HG03175 (cell line): ENCODE measurements around the gene EDDM3A.

Experiments
- ATAC-seq: cut with Tn5 transposase; IDR thresholded peaks from one replicate; pipeline ENCODE4 v1.9.1; 2021; ENCODE audit warnings: mild to moderate bottlenecking, moderate library complexity; ENCODE audit not compliant: unreplicated experiment

Gene EDDM3A

DNA sequence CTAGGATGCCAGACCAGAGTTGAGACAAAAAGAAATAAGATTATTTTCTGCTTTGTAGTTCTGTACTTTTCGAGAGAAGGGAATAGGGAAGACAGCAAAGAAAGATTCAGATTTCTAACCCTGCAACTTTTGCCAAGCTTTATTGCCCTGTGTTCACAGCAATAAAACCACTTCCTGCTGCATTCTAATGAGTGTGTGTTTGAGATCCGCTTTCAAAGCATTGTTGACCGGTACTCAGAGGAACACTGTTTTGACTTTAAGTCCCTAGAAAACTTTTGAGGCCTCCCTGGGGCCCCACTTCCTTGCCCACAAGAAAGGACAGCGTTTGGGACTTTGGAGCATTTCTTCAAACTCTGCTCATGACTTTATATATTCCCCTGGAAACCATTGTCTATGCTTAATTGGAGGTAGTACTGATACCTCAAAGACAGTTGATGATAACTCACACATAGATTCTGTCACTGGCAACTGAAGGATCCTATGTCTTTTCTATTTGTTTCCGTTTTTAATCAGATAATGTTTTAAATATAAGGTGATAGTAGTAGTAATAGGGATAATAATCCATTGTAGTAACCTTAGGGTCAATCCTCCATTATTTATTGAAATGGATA is 36.7 kb downstream of the EDDM3A start:
- ATAC-seq, result peak; percentile 55

DNA sequence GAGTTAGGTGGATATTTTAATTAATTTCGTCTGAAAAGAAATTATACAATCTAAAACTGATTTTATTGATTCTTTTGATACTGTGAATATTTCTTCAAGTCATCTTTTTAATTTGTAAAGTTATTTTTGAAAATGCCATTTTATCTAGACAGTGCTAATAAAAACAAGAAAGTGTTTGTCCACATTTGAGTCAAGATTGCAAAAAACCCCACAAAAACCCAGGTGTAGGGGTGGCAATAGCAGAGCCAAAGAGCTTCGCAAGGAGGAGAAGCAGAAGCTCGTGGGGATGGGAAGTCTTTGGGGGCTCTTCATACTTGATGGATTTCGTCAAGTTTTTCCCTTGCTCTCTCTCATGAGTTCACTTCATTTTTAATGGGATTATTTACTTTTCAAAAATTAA is 41.3 kb downstream of the EDDM3A start:
- no peak for ATAC-seq

DNA sequence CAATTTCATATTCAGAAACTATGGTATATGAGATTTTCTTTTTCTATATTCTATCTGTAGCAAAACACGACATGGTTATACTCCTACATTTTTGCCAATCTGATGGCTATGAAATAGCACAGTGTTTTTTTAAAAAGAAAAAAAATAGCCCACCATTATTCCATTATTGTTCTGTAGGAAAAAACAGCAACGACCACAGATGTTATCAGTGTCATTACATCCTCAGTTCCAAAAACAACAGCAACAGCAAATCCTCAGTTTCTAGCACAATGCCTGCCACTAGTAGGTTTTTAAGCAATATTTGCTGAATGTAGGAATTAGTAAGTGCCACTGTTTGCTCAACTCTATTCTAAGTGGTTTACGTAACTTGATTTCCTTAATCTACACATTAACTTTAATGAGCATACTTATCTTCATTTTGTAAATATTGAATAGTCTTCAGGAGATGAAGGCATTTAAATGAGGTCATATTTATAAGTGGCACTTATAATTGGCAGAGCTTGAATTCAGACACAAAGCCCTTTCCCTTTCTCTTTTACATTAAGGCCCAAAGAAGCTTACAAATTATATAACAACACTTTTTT is 43.6 kb downstream of the EDDM3A start:
- ATAC-seq, result no peak

DNA sequence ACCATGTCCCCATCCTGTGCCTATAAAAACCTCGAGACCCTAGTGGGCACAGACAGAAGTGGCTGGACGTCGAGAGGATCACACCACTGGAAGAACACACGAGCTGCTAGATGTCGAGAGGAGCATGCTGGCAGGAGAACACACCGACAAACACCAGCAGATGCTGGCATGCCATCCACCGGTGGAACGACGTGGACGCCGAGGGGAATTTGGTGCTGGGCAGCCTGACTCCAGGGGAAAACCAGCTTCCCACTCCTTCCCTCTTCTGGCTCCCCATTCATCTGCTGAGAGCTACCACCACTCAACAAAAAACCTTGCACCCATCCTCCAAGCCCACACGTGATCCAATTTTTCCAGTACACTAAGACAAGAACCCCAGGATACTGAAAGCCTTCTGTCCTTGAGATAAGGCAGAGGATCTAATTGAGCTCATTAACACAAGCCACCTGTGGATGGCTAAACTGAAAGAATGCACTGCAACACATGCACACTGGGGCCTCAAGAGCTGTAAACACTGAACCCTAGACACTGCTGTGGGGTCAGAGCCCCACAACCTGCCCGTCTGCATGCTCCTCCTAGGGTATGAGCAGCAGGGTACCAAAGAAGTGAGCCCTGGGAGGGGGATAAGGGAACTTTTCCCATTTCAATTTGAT is 44.9 kb downstream of the EDDM3A start:
- ATAC-seq, result no peak

DNA sequence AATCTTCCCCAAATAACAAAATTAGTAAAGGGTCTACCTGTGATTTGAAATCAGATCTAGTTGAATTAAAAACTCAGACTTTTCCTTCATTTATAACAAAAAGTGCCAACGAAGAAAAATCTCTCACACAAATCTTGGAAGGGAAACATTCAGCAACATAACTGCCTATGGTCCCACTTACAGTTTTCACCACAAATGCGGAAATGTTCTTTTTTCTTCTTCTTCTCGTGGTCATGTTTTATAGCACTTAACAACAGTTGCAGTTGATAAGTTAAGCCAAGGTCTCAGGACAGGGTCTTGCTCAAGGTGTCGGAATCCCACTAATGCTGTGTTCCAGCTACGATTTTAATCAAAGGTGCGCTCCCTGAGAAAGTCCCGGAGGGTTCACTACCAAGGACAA is 45.5 kb downstream of the EDDM3A start:
- ATAC-seq, result no peak

DNA sequence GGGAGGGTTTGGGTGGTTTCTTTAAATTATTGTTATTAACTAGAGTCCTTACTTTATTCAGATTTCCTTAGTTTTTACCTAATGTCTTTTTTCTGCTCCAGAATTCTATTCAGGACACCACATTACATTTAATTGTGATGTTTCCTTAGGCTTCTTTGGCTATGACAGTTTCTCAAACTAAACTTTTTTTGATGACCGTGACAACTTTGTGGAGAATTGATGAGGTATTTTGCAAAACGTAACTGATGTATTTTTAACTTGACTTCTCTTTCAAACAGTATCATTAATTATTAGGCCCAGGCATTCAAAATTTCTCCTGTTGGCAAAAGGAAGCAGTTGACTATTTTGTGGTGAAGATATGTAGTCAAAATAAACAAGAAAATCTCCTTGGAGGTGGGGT is 45.9 kb downstream of the EDDM3A start:
- no peak for ATAC-seq

DNA sequence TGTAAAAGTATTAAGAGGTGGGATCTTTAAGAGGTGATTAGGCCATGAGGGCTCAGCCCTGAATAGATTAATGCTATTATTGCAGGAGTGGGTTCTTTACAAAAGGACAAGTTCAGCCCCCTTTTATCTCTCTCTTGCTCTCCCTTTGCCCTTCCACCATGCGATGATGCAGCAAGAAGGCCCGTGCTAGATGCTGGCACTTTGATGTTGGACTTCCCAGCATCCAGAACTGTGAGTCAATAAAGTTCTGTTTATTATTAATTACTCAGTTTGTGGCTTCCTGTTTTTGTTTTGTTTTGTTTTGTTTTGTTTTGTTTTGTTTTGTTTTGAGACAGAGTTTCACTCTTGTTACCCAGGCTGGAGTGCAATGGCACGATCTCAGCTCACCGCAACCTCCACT is 46.9 kb downstream of the EDDM3A start:
- no peak for ATAC-seq

DNA sequence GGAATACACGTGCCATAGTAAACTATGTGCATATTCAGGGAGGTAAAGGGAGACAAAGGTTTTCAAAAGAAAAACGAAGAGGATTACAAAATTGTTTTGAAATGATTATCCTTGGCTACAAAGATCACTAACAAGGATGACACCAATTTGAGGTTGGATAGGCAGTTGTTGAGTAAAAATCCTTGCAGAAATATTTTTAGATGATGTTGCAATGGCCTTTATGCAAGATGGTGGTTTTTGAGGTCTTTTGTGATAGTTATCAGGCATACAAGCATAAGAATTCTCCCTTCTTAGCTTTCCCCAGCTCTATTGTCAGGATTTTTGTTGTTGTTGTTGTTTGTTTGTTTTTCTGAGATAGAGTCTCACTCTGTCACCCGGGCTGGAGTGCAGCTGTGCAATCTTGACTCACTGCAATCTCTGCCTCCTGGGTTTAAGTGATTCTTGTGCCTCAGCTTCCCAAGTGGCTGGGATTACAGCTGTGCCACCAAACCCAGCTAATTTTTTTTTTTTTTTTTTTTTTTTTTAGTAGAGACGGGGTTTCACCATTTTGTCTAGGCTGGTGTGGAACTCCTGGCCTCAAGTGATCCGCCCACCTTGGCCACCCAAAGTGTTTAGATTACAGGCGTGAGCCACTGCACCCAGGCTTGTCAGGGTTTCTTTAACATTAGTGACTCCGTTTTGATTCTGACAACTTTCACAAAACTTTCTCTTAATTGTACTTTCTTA is 49.1 kb downstream of the EDDM3A start:
- no peak for ATAC-seq

DNA sequence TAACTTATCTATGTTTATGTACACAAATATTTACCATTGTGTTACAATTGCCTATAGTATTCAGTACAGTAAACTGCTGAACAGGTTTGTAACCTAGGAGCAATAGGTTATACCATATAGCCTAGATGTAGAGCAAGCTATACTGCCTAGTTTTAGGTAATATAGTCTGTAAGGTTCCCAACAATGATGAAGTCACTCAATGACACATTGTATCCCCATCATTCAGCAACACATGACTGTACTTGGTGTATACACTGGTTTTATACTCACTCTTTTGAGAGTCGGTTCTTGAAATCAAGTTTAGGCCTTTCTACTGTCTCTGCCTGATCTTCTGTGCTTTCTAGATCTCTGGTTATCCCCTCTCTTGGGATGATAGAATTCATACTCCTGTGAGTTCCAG is 51.5 kb downstream of the EDDM3A start:
- ATAC-seq, result no peak
